SKM-1 treated with dmso at 0.1 percent for 144 hours (cell line): ENCODE measurements around the gene CHN2.

Experiments
- DNase-seq: peaks from one replicate; lab custom pipeline; 2025; ENCODE audit not compliant: unreplicated experiment; lab: John Stamatoyannopoulos, UW

CHN2 gene

DNA sequence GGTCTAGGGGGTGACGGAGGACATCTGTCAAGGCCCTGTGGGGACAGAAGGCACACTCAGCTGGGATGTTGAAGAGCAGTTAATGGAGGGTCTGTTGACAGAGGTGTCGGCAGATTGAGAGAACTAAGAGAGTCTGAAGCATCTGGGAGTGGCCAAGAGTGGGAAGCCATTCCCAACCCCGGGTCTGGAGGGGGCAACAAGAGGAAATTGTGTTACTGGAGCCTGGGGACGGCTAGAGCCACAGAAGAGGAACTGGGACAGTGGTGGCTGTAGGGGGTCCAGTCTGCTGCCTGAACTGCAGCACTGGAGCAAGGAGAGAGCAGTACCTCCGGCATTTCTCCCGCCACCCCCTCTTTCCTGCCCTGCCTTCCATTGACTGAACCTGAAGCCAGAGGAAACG, 136.6 kb downstream of the CHN2 start:
- DNase-seq: no peak

DNA sequence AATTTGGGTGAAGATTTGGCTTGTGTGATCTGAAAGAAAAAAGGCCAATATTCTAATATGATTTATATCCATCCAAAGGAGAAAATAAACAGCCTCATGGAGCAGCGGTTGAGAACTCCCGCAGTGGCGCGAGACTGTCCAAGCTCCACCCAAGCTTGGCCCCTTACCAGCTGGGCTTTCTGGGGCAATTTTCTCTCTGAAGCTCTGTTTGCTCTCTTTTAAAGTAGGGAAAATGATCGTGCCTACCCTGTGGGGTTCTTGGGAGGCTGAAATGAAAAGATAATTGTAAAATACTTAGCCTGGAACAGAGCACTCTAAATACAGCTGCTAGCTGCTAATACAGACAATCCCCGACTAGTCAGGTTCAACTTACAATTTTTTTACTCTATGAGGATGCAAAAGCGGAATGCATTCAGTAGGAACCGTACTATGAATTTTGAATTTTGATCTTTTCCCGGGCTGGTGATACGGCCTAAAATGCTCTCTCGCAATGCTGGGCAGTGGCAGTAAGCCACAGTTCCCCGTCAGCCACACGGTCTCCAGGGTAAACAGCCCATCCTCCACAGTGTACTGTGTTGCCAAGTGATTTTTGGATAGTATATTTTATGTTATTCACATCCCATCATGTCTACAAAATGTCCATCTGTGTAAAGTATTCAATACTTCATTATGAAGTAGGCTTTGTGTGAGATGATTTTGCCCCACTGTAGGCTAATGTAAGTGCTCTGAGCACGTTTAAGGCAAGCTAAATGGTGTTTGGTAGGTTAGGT, 137.7 kb downstream of the CHN2 start:
- no peak for DNase-seq

DNA sequence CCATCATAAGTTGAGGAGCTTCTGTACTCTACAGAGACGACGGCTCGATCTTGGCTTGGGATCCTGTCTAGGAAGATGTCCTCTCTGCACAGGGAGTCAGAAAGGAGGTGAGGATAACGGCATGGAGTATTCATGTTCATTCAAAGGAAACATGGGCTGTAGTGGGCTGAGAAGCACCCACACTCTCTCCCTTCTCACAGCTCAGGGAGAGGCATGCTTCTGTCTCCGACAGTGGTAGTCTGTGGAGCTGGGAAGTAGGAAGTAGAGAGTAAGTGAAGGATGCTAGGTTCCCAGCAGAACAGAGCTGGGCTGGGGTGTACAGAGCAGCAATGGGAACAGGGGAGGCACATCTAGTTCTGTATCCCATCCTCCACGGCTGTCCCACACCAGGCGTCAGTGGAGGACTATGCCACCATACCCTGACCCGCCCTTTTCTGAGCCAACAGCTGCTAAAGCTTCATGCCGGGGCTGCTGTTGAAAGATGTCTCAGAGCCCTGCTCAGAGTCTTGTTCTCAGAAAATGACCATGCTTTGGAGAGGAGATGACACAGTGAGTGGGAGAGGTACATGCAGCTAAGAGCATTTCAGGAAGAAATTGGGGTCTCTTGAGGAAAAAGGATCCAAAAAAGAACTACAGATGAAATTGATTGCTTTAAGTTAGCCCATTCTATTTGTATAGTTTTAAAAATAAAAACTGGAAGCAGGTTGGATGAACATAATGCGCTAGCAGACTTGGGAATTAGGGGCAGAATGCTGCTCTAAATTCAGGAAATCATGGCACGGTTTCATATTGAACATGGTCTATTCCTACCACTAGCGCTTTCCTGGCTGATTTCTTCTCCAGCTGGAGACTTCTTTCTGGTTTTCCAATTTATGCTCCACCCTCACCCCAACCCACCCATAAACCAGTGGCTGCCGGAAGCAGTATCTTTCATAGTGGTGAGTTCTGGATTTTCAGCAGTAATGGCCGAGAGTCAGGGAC, 138.6 kb downstream of the CHN2 start:
- DNase-seq: no peak

DNA sequence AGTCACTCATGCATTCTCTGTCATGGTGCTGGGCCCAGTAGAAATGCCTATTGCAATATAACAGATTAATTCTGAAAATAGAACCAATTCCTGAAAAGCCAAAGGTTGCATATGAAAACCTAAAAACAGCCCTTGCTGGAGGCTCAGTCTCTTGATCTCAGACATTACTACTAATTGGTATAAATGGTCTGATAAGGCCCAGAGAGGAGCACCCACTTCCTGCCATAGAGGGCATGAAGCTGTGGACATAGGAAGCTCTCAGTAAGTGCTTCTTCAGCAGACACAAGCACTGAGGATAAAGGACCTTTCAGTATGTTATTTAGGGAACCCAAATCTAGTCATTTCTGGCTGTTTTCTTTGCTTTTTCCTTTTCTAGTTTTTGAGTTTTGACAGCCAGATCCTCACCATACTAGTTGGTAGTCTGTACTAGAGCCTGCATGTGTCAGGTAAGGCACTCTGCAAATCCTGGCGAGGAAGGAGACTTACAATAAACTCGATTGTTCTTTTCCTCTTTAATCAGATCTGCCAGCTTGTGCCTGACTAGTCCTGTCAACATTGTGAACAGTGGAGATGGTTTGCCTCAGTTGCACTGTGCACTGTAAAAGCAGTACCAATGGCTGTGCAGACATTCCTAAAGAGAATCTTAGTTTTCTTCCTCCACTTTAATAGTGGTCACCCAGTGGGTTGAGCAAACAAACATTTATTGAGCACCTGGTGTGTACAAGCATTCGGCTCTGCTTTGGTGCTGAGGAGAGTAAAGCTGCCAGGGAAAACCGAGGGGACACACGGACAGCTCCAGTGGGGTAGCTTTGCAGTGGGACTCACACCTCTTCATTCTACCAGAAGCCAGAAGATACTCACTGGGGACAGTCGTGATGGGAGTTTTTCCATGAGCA, 140.9 kb downstream of the CHN2 start:
- no peak for DNase-seq

DNA sequence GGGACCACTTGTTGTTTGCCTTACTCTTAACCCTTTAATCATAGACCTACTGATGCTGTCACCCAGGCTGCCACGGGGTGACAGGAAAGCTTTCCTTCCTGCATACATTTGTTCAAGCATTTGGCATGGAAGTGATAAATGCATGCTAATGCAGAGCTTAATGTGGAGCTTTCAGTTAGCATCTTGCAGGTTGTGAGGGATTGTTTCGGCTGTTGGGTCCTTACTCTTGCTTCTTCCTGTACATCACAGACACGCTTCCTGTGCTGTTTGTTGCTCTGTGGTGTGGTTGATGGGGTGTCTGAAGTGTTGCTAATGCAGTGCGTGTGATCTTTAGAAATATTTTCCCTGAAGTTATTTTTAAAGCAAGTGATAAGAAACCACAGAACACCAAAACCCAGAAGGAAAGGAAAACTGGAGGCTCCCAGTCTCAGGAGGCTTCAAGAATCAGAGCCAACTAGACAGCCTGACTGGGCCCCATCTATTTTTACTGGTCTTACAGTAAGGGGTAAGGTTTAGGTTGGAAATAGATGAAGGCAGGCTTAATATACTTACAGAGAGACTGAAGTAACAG, 143.1 kb downstream of the CHN2 start:
- DNase-seq: no peak

DNA sequence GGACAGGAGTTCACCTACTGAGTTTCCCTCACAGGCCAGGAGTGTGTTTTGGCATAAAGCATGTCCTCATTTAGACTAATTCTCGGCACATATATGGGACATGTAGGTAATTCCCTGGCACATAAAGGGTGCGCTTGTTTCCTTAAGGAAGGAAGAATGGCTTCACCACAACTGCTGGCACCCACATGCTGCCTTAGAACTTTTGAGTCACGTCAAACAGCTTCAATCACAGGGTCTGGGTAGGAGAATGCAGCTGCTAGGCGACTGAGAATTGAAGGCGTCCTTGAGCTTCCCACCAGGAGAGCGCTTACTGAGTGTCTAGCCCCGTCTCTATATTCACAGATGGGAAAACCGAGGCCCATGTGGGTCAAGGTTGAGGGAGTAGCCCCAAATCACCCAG, 146.1 kb downstream of the CHN2 start:
- DNase-seq: no peak

DNA sequence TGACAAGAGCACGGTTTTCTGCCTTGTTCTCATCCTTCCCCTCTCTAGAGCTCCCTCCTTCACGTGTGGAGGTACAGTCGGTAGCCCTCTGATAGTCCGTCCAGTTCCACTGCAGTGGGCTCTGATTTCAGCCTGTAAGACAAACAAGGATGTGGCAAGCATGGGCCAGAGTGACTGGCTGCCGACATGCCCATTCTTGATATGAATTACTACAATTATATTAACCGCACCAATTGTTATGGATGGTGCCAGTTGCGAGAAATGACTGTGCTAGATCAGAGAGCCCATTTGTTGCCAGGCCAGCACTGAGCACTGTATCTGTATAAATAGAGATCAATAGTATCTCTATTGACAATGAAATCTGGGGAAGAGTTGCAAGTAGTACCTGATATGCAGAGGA, 146.6 kb downstream of the CHN2 start:
- DNase-seq: no peak

DNA sequence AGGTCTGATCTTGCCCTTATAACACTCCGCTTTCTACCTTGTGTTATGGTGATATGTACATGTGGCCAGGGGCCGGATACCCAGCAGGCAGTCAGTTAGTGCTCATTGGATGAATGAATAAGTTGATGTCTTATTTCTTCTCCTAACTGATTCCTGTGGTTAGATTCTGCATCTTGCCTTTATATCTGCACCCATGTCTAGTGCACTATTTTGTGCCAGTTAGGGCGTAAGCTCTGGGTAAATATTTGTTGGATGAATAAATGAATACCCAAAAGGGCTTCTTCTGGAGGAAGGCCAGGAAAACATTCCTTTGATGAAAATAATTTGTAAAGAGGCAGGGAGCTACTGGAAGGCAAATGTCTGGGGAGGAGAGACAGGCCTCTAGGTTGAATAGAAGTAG, 148.2 kb downstream of the CHN2 start:
- DNase-seq: no peak

DNA sequence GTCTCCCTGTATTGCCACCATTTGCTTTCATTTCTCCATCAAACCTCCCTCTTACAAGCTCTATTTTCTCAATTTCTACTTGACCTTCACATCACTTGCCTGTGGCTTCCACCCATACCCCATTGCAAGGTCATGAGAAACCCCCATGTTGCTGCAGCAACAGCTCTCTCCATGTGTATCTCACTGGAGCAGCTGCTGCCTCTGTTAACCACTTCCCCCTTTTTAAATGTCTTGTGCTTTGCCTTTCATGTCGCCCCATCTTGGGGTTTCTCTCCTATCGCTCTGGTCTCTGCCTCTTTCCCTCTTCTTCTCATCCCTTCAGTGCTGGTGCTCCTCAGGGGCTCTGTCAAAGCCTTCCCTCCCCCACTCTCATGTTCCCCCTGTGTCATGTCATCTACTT, 148.8 kb downstream of the CHN2 start:
- peak; percentile 82 for DNase-seq

DNA sequence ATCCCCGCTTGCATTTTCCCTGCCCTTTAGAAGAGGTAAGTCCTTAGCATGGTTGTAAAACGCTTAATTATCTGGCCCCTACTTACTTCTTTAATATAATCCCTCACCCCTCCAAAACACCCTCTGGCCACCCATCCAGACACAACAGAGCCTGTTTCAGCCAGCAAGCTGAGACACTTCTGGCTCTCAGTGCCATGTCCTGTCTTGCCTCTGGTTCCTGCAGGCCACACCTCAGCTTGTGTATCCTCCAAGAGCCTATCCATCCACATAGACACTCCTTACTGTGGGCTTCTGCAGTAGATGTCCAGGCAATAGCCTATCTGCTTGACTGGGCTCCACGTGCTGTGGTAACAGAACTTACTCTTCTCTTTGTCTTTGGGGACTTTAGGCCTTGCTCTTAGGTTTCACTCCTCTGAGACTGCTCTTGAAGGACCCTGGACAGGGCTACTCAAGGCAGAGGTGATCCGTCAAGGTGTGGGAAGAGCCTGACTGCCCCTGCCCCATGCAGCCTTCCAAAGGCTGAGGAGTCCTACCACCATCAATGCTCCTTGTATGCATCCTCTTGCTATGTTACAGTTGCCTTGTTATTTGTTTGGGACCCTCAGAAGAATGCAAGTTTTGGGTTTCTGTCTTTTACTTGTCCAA, 149.9 kb downstream of the CHN2 start:
- no peak for DNase-seq

DNA sequence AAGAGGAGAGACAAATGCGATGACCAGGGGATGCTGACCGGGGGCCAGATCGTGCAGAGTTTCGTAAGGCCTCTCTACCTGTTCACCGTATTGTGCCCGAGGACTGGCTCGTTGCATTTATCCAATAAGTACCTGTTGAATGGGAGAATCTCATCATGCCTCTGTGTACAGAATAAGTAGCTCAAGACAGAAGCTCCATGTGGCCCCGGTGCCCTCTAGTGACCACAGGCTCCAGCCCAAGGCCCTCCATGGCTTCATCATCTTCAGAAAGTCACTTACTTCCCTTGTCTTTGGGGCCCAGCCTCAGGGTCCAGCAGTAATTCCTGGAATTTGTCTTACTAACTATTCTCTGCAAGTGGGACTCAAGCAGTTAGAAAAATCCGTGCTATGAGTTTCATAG, 151.0 kb downstream of the CHN2 start:
- peak; percentile 10 for DNase-seq

DNA sequence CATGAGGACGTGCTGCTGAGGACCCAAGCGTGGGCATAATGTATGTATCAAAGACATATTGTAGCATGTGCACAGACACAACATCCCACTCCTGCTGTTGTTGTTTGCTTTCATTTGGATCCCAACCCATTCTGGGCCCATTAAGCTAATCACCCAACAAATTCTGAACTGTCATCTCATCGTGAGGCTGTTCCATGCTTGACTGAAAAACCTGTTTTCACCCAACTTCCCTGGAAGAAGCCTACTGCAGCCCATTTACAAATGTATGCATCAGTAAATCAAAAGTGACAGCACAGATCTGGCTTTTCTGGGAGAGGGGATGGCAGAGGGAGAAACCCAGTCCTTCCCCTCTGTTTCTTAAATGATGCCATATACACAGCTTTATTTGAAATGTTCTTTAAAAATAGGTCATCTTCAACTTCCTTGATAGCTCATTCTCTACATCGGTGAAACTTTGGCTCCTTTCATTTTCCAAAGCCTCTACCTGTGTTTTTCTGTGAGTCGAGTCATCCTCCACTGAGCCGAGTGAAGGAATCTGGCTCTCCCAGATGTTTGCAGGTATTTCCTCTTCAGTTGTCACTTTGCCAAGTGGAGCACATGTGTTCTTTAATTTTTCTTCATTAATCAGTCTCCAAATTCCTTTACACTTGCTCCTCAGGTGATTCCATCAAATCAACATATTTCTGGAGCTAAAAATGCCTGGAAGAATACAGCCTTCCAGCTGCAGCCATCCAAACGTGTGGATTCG, 151.8 kb downstream of the CHN2 start:
- no peak for DNase-seq

DNA sequence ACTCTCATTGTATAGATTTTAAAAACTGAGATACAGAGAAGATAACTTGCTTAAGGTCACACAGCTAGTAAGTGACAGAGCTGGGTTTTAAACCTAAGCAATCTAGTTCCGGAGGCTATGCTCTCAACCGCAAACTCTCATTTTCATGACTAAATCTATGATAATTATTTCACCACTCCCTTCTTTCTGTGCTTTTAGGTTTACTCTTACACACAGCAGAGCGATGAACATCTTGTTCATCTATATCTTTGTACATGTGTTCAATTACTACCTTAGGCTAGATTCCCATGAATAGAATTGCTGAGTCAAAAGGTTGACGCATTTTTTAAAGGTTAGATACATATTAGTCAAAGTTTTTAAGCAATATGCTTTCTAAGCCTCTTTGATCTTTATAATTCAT, 154.8 kb downstream of the CHN2 start:
- DNase-seq: no peak

DNA sequence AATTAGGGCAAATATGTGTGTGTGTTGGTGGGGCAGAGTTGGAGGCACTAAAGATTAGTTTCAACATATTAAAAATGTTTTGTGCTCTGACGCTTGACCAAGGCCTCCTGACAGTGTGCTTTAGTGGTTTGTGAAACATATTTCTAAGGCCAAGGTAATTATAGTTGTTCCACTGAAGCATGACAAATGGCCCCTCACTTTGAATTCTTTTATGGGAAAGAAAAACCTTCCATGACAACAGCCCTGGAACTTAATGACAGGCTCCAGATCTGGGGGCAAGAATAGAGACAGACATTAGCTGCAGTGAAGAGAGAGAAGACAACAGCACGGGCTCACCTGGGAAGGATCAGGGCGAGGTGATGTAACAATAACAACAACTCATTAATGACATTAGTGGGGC, 155.8 kb downstream of the CHN2 start:
- no peak for DNase-seq

DNA sequence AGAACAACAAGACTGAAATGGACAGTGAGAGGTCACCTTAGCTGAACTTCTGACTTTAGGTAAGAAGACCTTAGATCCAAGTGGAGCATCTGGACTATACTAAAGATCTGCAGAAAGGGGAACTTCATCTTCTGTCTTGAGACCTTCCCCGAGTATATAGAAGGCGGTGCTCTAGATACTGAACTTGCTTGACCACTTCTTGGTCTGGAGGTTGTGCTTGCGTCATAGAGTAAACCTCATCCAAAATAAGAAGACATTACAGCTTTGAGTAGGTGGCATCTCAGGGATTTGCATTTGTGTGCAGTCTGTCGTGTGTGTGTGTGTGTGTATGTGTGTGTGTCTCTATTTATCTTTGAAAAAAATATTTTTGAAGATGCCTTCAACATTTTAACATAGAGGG, 157.5 kb downstream of the CHN2 start:
- peak; percentile 90 for DNase-seq

DNA sequence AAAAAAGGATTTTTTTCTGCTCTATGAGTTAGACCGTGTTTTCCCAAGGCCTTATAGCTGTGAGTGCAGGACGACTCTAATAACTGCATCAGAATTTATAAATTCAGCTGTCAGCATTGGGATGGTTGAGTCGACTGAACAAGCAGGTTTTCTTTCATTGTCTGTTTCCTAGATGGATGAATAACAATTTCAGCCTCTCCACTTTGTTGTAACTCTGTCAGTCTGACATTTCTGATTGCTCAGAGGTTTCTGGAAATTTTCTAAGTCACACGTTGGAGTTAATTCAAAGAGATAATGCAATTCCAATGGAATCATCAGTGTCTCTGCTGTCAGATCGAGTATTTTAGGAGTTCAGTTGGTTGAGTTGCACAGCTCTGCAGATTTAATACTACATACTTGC, 159.2 kb downstream of the CHN2 start:
- DNase-seq: no peak

DNA sequence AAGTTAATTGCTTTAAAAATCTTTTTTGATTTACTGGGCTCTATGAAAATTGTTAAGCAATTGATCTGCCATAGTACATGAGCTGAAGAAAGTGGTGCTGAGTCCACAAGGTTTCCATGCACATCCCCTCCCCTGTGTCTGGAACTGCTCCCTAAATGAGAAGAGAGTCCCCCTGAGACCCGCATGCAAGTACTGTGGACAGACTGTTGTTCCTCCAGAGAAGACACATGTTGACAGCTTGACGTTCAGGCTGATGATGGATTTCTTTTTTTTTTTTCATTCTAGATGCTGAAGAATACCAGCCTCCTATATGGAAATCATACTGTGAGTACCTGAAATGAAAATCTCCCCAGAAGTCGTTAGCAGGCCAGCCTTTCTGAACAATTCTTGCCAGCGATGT, 159.8 kb downstream of the CHN2 start:
- no peak for DNase-seq

DNA sequence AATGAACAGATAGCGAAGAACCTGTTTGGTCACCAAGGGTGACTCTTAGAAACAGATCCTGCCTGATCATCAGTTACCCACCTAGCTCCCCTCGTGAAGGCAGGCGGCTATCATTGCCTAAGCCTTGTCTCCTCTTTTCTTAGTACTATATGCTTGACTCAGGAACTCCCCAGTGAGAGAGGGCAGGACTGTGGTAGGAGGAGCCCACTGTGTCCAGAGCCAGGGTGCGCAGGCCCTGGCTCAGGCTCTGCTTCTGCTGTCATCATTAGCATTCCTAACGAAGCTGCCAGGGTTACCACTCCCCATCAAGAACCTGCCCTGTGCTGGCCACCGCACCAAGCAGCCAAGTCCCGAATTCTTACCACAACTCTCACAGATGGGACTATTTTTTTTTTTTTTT, 160.8 kb downstream of the CHN2 start:
- DNase-seq: no peak

DNA sequence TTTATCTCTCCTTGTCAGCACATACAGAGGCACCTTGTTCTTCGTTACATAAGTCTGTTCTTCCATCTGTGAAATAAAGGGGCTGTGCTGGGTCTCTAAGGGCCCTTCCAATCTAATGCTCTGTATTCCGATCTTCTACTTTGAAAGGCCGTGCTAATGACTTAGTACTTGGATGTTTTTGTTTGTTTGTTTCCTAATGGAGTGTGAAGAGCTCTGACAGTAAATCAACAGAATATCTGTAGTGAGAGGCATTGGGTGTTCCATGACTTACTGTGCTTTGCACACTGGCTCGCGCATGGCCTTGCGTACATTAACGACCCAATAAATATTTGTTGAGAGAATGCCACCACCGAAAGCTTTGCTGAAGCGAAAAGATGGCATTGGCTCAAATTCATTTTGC, 162.1 kb downstream of the CHN2 start:
- no peak for DNase-seq
